Limb (tissue), 2 donors: ENCODE measurements around the gene STRBP.

Source experiments
- DNase-seq, 2 donors: peaks; one replicate each; pipeline ENCODE4 v3.0.0-alpha.2; 2016; ENCODE audit errors: extremely low spot score in 2 of 2

STRBP gene

GRCh38 chr9:123131993-123132392 is 136.4 kb downstream of the STRBP start:
- DNase-seq, result no peak

GRCh38 chr9:123131258-123131657 is 137.1 kb downstream of the STRBP start:
- no peak for DNase-seq

GRCh38 chr9:123129423-123129822 is 139.0 kb downstream of the STRBP start:
- DNase-seq, result no peak

- DNase-seq, result no peak
Measured at GRCh38 chr9:123128591-123128990, 139.8 kb downstream of the STRBP start.

GRCh38 chr9:123127512-123128075 is 140.8 kb downstream of the STRBP start:
- DNase-seq, result no peak

GRCh38 chr9:123121457-123121856 is 146.9 kb downstream of the STRBP start:
- no peak for DNase-seq

- DNase-seq, result no peak
Measured at GRCh38 chr9:123120953-123121352, 147.4 kb downstream of the STRBP start.

- no peak for DNase-seq
Measured at GRCh38 chr9:123120131-123120530, 148.3 kb downstream of the STRBP start.

- DNase-seq, result no peak
Measured at GRCh38 chr9:123119566-123119965, 148.8 kb downstream of the STRBP start.

- no peak for DNase-seq
Measured at GRCh38 chr9:123116036-123116435, 152.3 kb downstream of the STRBP start.

GRCh38 chr9:123115146-123115913 is 153.1 kb downstream of the STRBP start:
- DNase-seq, result no peak

- no peak for DNase-seq
Measured at GRCh38 chr9:123113185-123113584, 155.2 kb downstream of the STRBP start.

GRCh38 chr9:123112015-123112975 is 156.1 kb downstream of the STRBP start:
- DNase-seq, result no peak

- DNase-seq, result no peak
Measured at GRCh38 chr9:123111427-123112014, 156.9 kb downstream of the STRBP start.

GRCh38 chr9:123109540-123110279 is 158.7 kb downstream of the STRBP start:
- DNase-seq, result no peak

- DNase-seq, result no peak
Measured at GRCh38 chr9:123108976-123109375, 159.4 kb downstream of the STRBP start.

- no peak for DNase-seq
Measured at GRCh38 chr9:123107639-123108285, 160.6 kb downstream of the STRBP start.

GRCh38 chr9:123105490-123105889 is 162.9 kb downstream of the STRBP start:
- DNase-seq, result no peak

GRCh38 chr9:123104807-123105206 is 163.6 kb downstream of the STRBP start:
- no peak for DNase-seq

GRCh38 chr9:123102375-123103113 is 165.8 kb downstream of the STRBP start:
- DNase-seq, result no peak
